SU-DHL-6 (cell line): ENCODE data around the gene ATP10A.

Experiments used
- H2AFZ ChIP-seq: fragments of 200-600 bp; sonication (generic); 2 replicates; pipeline ENCODE4 v1.6.1; 2014; ENCODE audit warnings: low read depth, mild to moderate bottlenecking, moderate library complexity, mixed read lengths, antibody characterized with exemption, low read length; ENCODE audit not compliant: severe bottlenecking
- H3F3A ChIP-seq: fragments of 200-600 bp; shearing (Covaris generic); 2 replicates; pipeline ENCODE4 v1.6.0; 2016; ENCODE audit warnings: antibody characterized with exemption, mild to moderate bottlenecking; ENCODE audit not compliant: insufficient read depth
- H3K27ac ChIP-seq: fragments of 200-600 bp; sonication (generic); 2 replicates; pipeline ENCODE4 v1.5.1; 2016; ENCODE audit warnings: low read depth, mild to moderate bottlenecking, low read length, moderate library complexity, mixed read lengths
- H3K27me3 ChIP-seq: fragments of 200-600 bp; sonication (generic), shearing (Covaris generic); 2 replicates; pipeline ENCODE4 v1.6.0; 2014; ENCODE audit warnings: mild to moderate bottlenecking, low read length
- H3K36me3 ChIP-seq: fragments of 200-600 bp; sonication (generic); 2 replicates; pipeline ENCODE4 v1.6.1; 2014; ENCODE audit warnings: mild to moderate bottlenecking, low read length, mixed read lengths
- H3K4me2 ChIP-seq: fragments of 300-600, 200-600 bp; shearing (Covaris generic), sonication (generic); 2 replicates; pipeline ENCODE4 v1.6.0; 2014; ENCODE audit warnings: low read length, low read depth, mild to moderate bottlenecking; ENCODE audit not compliant: poor library complexity, severe bottlenecking
- H3K4me3 ChIP-seq: fragments of 200-600 bp; sonication (generic); 2 replicates; pipeline ENCODE4 v1.5.1; 2014; ENCODE audit warnings: antibody characterized with exemption, low read length, mild to moderate bottlenecking, mixed read lengths; ENCODE audit not compliant: insufficient read depth, poor library complexity, severe bottlenecking
- H3K79me2 ChIP-seq: fragments of 200-600 bp; sonication (generic); 2 replicates; pipeline ENCODE4 v1.6.1; 2014; ENCODE audit warnings: mild to moderate bottlenecking, low read length, moderate library complexity; ENCODE audit not compliant: insufficient read depth
- H3K9ac ChIP-seq: fragments of 200-600 bp; sonication (generic); 2 replicates; pipeline ENCODE4 v1.7.0; 2014; ENCODE audit warnings: mild to moderate bottlenecking, low read length
- H3K9me2 ChIP-seq: fragments of 200-600 bp; sonication (generic); replicated peaks from 2 replicates; pipeline ENCODE4 v1.6.1; 2014; ENCODE audit warnings: low read length; ENCODE audit not compliant: insufficient read depth
- H3K9me3 ChIP-seq: fragments of 200-600 bp; sonication (generic); 2 replicates; pipeline ENCODE4 v1.6.1; 2014; ENCODE audit warnings: low read length, mixed read lengths; ENCODE audit not compliant: insufficient read depth
- H4K20me1 ChIP-seq: fragments of 200-600 bp; sonication (generic); 2 replicates; pipeline ENCODE4 v1.6.1; 2014; ENCODE audit warnings: low read depth, mild to moderate bottlenecking, antibody characterized with exemption, low read length, moderate library complexity, mixed read lengths
- CTCF ChIP-seq: fragments of 200-600 bp; sonication (generic); IDR thresholded peaks from one replicate; pipeline ENCODE4 v1.5.1; 2017; ENCODE audit warnings: antibody characterized with exemption, mild to moderate bottlenecking, low read length, moderate library complexity; ENCODE audit not compliant: insufficient read depth, poor library complexity, severe bottlenecking
- EZH2phosphoT487 ChIP-seq: fragments of 200-600 bp; sonication (generic), shearing (Covaris generic); conservative IDR thresholded peaks from 2 replicates; pipeline ENCODE4 v1.6.1; 2018; ENCODE audit warnings: mild to moderate bottlenecking, antibody characterized with exemption, low read length, moderate library complexity, mixed read lengths

ATP10A gene

DNA sequence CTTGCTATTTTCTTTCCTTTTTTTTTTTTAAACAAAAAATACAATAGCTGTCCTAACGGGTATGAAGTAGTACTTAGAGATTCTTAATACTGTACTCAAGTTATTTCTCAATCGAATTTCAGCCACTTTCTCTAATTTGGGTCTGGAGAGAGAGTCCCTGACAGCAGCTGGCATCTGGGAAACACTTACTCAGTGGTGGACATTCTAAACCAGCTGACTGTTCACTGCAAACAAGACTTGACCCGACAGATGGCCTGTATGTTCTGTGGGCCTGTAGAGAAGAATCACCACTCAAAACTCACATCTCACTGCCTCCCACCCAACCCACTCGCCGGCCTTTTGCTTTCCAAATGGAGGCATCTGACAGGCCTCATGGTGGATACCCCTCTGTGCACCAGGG lies 199.6 kb downstream of the ATP10A start:
- Histone ChIP-seq H3K9me3 (no peaks in the 10 kb centered on the region), H3K27me3 (no peaks in the 10 kb centered on the region), H3K79me2 (no peaks in the 10 kb centered on the region), H3K4me2 (no peak overlapping the region), H2AFZ (no peak overlapping the region), H3K27ac (no peak overlapping the region), H3K36me3 (no peaks in the 10 kb centered on the region), H3K4me3 (no peak overlapping the region), H3K9ac (no peak overlapping the region), H3F3A (no peaks in the 10 kb centered on the region), H4K20me1 (no peaks in the 10 kb centered on the region), H3K9me2 (no peaks in the 10 kb centered on the region)
- TF ChIP-seq CTCF (no peak), EZH2phosphoT487 (no peak)

- Histone ChIP-seq H3K27ac (no peak overlapping the region), H3K4me2 (no peak overlapping the region), H3K4me3 (no peak overlapping the region), H3K36me3 (no peaks in the 10 kb centered on the region), H3K27me3 (no peaks in the 10 kb centered on the region), H4K20me1 (no peaks in the 10 kb centered on the region), H3K79me2 (no peaks in the 10 kb centered on the region), H3K9me3 (no peaks in the 10 kb centered on the region), H3K9ac (no peak overlapping the region), H3F3A (no peaks in the 10 kb centered on the region), H3K9me2 (no peaks in the 10 kb centered on the region), H2AFZ (no peak overlapping the region)
- TF ChIP-seq CTCF, result no peak
- no peak for TF ChIP-seq EZH2phosphoT487
Observed at GRCh38 chr15:25661898-25662297, 201.2 kb downstream of the ATP10A start.

DNA sequence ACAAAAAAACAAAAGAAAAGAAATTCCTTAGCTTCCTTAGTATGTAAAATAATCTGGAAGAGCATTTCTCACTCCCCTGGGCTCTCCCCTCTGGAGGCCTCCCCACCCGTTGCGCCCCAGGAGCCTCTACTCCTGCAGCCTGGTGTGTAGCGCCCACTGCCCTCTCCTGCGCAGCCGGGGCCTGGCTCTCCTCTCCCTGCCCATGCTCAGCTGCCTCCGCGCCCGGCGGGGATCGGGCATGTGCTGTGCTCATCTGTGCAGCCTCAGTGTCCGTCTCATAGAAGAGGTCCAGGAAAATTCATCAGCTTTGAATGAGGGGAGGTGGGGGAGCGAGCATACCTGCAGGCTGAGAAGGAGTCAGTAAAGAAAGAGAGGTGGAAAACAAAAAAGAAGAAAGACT lies 203.9 kb downstream of the ATP10A start:
- Histone ChIP-seq H3K27ac (no peak overlapping the region), H3K36me3 (no peaks in the 10 kb centered on the region), H2AFZ (no peak overlapping the region), H3K9me2 (no peaks in the 10 kb centered on the region), H3F3A (no peaks in the 10 kb centered on the region), H3K27me3 (no peaks in the 10 kb centered on the region), H3K9ac (no peak overlapping the region), H3K4me2 (no peak overlapping the region), H4K20me1 (no peaks in the 10 kb centered on the region), H3K4me3 (no peak overlapping the region), H3K9me3 (no peaks in the 10 kb centered on the region), H3K79me2 (no peaks in the 10 kb centered on the region)
- TF ChIP-seq EZH2phosphoT487 (no peak), CTCF (no peak)

- TF ChIP-seq EZH2phosphoT487 (no peak), CTCF (no peak)
- no peaks in the 10 kb centered on the region for H3K79me2 ChIP-seq
- no peak overlapping the region for H2AFZ ChIP-seq
- H4K20me1 ChIP-seq, result no peaks in the 10 kb centered on the region
- H3K4me2 ChIP-seq, result no peak overlapping the region
- H3K27me3 ChIP-seq, result no peaks in the 10 kb centered on the region
- no peaks in the 10 kb centered on the region for H3K9me2 ChIP-seq
- H3K9me3 ChIP-seq, result no peaks in the 10 kb centered on the region
- no peaks in the 10 kb centered on the region for H3K36me3 ChIP-seq
- no peaks in the 10 kb centered on the region for H3F3A ChIP-seq
- no peak overlapping the region for H3K27ac ChIP-seq
- no peak overlapping the region for H3K9ac ChIP-seq
- H3K4me3 ChIP-seq, result no peak overlapping the region
Observed at GRCh38 chr15:25658560-25658959, 204.6 kb downstream of the ATP10A start.
